Inflammatory macrophage treated with lipopolysaccharide for 1 hour (primary cell): Measurements from ENCODE around the gene CLDN3.

Experiments
- DNase-seq, 2 donors: peaks; one replicate each; pipeline ENCODE4 v3.0.0-alpha.2; 2020 to 2022

CLDN3 gene

DNA sequence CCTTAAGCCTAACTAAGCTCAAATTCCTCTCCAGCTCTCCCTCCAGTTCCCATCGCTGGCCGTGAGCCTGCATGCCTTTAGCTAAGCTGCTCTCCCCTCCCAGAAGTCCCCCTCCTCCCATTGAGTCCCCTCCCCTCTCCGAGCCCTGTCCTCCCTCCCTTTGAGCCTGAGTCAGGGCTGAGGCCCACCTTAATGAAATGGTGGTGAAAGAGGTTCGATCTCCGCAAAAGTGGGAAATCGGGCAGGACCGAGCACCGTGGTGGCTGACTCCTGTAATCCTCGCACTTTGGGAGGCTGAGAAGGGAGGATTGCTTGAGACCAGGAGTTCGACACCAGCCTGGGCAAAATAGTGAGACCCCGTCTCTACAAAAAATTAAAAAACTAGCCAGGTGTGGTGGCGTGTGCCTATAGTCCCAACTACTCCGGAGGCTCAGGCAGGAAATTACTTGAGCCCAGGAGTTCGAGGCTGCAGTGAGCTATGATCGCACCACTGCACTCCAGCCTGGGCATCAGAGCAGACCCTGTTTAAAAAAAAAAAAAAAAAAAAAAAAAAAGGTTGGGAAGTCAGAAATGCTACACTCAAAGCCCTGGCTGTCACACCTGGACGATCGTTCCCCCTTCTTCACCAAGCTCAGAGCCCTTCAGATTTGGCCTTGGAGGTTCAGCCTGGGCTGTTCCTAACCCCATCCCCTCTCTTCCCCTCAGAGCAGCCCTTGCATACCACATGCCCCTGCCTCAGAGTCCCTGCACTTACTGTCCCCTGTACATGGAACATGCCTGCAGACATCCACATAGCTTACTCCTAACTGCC, 995 bp upstream of the CLDN3 start:
- DNase-seq: no peak

DNA sequence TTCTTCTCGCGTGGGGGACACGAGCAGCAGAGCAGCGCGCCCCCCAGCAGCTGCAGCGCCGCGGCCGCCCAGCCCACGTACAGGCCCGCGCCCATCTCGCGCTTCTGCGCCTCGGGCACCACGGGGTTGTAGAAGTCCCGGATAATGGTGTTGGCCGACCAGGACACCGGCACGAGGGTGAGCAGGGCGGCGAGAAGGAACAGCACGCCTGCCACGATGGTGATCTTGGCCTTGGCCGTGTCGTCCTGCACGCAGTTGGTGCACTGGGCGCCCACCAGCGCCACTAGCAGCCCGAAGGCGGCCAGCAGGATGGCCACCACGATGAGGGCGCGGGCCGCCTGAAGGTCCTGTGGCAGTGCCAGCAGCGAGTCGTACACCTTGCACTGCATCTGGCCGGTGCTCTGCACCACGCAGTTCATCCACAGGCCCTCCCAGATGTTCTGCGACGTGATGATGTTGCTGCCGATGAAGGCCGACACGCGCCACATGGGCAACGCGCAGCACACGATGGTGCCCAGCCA, 529 bp downstream of the CLDN3 start:
- no peak for DNase-seq

DNA sequence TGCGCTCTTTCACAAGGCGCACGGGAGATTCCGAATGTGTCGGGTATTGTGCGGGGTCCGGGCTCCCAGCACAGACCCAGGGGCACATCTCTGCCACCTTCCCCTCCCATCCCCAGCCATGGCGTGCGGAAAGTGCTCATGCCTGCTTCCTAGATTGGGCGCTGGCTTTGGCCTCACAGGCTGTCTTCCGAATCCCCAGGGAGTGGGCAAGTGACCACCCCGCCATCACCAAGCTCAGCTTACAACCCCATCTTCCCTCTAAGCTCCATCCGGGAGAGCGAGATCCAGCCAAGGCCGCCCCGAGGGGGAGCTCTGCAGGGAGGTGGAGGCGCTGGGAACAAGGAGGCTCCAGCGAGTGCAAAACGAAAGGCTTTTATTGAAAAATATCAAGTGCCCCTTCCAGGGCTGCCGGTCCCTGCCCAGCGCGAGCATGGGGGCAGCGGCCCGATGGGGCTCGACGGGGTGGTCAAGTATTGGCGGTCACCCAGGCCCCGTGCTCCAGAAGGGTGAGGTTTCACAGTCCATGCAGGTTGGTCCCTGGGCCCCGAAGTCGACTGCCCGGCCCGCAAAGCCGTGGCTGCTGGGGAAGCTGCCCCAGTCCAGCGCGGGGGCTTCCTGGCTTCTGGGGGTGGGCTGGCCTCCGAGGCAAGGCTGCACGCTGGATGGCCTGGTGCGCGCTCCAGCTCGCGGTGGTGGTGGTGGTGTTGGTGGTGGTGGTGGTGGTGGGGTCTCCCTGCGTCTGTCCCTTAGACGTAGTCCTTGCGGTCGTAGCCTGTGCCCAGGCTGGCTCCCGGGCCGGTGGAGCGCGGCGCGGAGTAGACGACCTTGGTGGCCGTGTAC, 1.2 kb downstream of the CLDN3 start:
- no peak for DNase-seq

DNA sequence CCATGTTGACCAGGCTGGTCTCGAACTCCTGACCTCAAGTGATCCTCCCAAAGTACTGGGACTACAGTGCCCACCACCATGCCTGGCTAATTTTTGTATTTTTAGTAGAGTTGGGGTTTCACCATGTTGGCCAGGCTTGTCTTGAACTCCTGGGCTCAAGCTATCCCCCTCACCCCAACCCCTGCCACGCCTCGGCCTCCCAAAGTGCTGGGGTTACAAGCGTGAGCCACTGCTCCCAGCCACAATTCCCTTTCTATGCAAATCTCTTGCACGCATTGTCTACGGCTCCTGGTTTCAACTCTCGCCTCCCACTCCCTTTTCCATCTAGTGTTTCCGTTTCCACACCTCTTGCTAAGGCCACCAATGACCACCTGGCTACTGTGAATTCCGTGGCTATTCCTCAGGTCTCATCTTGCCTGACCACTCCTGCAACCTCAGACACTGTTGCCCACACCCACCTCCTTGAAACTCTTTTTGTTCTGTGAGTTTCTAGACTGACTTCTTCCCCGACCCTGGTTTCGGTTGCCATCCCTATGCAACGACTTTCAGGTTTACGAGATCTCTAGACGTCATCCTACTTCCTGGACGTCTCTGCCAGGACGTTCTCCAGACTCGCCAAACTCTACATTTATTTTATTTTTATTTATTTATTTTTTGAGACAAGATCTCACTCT, 3.4 kb downstream of the CLDN3 start:
- DNase-seq: no peak

DNA sequence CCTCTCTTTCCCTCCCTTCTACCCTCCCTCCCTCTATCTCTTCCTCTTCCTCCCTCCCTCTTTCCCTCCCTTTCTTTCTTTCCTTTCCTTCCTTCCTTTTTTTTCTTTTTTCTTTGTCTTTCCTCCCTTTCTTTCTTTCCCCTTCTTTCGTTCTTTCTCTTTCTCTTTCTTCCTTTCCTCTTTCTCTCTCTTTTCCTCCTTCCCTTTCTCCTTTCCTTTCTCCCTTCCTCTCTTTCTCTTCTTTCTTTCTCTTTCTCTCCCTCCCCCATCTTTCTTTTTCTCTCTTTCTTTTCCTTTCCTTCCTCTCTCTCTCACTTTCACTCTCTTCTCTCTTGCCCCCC, 7.4 kb downstream of the CLDN3 start:
- DNase-seq: no peak

DNA sequence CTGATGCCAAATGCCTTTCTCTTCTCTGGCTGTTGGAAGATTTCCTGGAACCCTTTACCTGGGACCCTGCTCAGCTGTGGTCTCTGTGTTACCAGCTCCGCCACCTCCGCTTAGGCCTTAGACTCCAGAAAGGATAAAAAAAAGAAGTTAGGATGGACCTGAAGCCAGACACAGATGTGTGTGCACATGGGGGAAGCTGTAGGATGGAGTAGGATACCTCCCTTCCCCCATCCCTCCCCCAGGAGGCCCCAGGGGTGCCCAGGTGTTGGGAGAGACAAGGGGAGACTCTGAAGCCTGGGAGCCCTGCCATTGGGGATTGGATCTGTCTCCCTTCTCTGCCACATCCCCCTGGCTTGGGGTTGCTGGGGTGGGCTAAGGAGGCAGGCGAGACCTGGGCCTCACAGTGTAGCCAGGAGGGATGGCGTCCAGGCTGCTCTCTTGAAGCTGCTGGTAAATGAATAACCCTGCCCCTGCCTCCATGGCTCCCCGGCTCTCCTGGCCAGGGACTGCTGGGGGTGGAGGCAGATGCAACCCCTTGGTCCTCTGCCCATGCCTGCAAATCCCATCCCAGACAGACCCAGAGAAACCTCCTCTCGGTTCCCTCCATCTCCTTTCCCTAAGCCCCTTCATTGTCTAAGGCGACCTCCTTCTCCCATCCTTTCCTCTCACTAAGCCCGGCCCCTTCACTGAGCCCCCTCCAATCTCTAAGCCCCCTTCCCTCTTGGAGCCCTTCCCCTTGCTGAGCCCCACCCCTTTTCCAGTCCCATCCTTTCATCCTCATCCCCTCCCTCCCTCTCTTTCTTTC, 8.0 kb downstream of the CLDN3 start:
- no peak for DNase-seq

DNA sequence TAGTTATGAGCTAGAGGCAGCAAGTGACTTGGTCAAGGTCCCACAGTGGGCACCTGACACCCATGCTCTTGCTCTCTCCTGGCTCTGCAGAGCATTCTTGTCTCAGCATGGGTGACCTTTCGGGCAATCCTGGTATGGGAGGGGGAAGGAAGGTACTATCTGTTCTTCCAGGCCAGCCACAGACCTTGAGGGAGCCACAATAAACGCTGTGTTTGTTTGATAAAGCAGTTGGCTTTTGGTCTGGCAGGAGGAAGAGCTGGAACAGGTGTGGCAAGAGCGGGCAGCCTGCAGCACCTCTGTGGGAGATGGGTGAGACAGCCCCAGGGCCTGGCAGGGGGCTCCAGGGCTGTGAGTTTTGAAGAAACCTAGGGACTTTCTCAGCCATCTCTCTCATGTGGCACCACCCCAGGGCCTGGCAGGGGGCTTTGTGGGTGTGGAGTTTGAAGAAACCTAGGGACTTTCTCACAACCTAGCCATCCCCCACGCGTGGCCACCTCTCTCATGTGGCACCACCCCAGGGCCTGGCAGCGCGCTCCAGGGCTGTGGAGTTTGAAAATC, 11.4 kb downstream of the CLDN3 start:
- no peak for DNase-seq

DNA sequence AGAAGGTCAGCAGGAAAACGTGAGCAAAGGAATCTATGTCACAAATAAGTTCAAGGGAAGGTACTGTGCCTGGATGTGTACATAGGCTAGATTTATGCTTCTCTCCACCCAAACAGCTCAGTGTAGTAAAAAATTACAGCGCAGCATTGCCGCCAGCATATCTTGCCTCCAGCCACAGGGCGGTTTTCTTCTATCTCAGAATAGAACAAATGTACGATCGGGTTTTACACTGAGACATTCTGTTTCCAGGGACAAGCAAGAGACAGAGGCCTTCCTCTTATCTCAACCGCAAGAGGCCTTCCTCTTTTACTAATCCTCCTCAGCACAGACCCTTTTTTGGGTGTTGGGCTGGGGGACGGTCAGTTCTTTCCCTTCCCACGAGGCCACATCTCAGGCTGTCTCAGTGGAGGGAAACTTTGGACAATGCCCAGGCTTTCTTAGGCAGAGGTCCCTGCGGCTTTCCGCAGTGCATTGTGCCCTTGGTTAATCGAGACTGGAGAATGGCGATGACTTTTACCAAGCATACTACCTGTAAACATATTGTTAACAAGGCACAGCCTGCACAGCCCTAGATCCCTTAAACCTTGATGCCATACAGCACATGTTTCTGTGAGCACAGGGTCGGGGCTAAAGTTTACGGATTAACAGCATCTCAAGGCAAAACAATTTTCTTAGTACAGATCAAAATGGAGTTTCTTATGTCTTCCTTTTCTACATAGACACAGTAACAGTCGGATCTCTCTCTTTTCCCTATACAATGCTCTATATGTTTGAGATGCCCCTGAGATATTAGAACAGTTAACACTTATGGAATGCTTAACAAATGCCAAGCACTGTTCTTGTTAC, 19.9 kb downstream of the CLDN3 start:
- DNase-seq: no peak

DNA sequence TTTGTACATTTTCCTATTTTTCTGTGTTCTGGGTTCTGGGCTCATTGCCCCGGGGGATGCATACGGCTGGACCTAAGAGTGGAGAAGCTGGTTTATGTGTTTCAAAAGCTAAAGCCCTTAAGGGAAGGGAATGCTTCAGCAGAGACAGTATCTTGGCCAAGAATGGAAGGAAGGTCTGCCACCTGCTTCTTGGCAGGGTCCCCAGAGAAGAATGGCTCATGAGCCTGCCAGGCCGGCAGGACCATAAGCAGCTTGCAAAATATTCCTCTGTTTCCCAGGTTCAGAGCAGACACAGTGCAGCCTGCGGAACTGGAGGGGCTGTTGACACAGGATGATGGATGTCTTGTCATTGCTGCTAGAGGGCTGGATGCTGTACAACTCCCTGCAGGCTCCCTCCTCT, 23.7 kb downstream of the CLDN3 start:
- no peak for DNase-seq

DNA sequence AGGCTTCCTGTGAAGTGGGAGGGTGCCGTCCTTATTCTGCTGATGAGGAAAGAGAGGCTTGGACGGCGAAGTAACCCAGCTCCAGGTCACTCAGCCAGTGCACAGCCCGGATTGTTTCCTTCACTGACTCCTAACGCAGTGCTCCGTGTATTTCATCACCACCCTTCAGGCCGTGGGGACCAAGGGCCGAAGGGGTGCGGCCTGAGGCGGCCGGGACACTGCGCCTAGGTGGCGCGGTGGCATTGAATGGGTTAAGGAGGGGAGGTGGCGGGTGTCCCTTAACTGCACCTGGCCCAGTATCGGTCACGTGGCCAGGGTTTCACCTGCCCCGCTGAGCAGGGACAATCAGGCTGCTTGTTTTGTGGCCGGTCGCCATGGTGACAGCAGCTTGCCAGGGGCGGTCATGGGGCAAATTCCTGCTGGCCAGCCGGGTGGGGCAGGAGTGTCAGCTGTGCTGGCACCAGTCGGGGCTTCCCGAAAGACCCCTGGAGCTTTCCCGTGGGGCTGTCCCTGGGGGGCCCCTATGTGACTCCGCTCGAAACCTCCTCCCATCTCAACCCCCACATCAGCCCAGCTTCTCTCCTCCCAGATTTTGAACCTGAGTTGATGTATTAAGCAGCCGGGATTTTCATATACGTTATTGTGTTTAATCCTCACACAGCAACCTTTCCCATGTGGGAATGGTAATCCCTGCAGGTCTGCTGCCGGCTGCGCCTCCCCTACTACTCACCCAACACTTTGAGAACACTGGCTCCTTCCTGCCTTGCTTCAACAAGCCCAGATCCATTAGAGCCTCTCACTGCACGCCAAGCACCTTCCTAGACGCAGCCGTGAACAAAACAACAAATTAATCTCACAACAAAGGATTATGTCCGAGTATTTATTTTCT, 27.1 kb downstream of the CLDN3 start:
- DNase-seq: no peak

DNA sequence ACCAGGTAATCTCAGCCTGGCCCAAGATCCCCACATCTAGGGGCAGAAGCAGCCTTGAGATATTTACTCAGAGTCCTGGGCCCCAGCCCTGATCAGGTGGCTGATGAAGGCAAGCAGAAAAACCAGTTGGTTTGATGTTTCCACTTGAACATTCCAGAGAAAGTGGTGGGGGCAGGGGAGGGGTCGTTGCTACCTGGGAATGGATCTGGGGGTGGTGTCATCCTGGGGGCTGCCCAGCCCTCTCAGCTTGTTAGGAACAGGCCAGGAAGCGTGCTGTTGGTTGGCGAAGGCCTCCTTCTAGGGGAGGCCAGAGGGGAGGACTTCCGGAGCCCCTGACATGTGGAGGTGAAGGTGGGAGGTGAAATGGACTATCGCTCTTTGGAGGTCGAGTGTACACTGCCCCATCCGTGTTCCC, 27.7 kb downstream of the CLDN3 start:
- no peak for DNase-seq

DNA sequence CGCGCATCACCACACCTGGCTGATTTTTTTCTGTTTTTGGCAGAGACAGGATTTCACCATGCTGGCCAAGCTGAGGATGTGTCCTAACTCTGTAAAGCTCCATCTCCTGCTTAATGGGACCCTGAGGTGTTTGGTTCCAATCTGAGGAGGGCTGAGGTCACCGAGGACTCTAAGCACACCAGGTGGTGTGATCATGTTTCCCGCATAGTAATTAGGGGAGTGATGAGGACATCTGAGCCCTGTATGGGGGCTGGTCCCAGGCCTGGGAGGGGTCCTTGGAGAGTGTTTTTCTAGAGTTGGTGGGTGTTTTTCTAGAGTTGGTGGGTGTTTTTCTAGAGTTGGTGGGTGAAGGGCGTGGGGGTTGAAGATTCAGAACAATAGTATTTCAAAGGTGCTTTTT, 28.5 kb downstream of the CLDN3 start:
- DNase-seq: no peak

DNA sequence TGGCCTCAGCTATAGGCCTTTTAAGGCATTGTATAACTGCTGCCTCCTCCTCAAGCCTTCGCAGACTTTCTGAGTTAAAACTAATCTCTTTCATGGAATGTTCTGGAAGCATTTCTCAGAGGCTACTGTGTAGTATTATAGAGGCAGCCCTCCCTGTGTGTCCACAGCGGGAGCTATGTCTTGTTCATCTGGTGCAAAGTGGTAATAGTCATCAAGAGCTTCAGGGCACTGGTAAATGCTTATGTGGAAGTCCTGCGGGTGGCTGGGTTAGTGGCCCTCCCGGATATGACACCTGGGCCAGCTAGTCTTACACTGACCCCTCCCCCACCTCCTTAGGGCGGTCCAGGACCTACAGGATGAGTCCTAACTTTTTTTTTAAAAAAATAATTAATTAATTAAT, 29.3 kb downstream of the CLDN3 start:
- no peak for DNase-seq

DNA sequence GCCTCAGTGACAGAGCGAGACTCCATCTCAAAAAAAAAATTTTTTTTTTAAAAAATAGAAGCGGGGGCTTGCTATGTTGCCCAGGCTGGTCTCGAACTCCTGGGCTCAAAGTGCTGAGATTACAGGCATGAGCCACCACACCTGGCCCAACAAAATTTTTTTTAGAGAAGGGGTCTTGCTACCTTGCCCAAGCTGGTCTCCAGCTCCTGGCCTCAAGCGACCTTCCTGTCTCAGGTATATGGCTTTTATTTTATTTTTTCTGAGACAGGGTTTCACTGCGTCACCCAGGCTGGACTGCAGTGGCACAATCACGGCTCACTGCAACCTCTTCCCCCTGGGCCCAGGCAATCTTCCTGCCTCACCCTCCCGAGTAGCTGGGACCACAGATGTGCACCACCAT, 29.9 kb downstream of the CLDN3 start:
- no peak for DNase-seq

DNA sequence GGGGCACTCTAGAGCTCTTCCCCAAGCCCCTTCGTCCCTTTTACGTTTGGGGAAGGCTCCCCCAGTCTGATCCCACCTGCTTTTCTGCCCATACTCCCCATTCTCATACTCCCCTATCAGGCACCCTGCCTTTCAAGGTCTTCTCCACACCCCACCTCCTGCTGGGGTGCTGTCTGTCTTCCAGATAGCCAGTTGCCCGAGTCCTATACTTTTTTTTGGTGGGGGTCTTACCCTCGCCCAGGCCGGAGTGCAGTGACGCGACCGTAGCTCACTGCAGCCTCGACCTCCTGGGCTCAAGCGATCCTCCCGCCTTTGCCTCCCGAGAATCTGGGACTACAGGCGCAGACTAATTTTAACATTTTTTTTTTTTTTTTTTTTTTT, 30.7 kb downstream of the CLDN3 start:
- DNase-seq: no peak

DNA sequence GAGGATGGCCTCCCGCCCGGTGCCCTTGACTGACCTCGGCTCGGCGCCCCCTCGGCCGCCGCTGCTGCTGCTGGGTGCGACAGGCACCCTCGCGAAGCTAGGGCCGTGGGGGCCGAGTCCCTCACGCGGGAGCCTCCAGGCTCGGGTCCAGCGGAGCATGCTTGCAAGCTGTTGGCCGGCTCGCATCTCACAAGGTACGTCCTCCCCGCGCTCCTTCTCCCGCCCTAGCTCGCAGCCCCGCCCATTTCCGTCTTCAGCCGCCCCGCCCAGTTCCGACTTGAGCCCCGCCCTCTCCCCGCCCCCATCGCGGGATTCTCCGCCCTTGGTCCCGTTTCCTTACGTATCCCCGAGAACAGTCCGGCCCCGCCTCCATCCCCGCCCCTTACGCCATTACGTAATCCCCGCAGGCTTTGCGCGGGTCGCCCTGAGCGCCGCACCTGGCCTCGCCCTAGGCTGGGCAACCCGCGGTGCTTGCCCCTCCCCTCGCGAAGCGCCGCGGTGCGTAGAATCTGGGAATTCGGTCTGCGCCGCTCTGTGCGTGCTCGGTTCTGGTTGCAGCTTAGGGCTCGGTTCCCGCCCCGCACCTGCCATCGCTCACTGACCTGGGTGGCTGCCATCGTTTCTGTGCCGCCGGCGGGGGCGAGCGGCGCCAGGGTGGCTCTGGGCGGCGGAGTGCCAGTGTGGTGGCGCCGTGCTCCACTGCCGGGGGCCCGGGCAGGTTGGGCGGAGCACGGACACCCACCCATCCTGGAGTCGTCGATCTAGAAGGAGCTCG, 31.3 kb downstream of the CLDN3 start, which contains the start of gene ABHD11:
Gene ABHD11, minus strand, starts transcription at position 191 of the 775 bp plus-strand sequence. Its CDS starts 32 bp downstream, at position 159.
- DNase-seq: peak; percentile 83 to 99

DNA sequence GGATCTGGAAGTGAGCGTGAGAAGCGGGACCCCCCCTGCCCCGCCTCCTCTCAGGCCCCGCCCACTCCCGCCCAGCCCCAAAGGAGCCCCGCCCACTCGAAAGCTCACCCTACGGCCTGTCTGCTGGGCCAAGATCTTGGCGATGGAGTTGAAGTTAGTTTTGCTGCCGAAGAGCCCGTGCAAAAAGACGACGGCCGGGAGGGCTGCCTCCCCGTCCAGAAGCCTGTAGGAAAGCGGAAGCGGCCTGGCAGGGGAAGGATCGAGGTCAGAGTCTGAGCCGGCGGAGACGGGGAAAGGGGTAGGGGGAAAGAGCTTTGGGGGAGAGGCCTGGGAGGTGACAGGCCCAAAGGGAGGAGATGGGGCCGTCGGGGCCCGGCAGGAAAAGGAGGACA, 31.9 kb downstream of the CLDN3 start:
- peak; percentile 22 to 45 for DNase-seq

DNA sequence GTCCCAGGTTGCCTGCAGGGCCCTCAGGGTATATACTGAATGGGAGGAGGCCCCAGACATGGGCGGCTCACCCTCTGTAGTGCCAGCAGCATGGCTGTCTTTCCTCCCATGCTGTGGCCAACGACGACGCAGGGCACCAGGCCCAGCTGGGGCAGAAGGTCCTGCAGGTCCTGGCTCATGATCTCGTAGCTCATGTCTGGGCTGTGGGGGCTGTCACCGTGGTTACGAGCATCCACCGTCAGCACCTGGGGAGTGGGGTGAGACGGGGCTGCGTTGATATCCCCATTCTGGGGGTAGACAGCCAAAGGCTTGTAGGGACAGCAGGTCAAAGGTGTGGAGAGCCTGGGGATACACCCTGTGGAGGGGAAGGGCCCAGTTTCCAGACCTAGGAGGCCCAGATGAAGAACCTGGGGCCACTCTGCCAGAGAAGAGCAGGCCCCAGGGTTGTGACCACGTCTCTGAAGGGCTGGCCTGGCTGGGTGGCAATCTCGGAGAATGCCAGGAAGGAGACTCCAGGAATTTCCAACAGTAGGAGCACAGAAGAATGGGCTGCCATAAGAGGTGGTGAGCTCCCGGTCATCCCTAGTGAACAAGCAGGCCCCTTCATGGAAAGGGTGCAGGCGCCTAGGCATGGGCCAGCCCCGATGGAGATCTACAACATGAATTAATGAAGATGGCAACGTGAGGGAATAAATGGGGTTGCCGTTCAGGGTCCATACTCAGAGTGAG, 32.4 kb downstream of the CLDN3 start:
- DNase-seq: no peak

DNA sequence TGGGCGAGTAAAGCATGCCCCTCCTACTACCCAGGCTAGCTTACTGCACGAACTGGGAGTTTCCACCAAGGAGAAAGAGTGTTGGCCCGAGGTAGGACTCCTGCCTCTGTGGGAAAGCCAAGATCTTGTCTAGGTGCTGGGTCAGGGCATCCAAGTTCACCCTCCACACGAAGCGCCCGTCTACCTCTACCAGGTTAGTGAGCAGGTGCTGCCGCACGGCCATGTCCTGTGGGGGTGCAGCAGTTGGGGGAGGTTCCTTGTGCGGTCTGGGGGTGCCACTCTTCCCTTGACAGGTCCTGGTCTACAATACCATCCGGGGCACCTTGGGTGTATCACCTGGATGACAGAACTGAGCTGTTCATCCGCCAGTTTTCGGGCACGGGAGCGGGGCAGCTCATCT, 33.2 kb downstream of the CLDN3 start:
- no peak for DNase-seq
